ENCODE results near the gene SNX20.

DNA sequence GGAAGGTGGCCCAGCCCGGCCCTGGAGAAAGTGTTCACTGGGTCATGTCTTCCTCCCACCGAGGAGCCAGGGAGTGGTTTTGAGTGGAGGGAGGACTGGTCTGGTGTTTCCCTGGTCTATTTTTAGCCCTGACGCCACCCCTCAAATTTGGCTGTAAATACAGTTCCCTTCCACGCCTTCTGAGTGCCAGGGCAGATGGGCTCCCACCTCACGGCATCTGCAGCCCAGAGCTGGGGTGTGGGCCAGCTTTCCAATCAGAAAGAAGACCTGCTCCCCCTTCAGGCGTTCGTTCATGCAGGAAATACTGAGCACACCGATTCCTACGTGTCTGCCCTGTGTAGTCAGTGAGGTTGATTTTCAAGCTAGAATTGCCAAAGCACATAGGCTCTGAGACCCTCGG lies 53.7 kb downstream of the SNX20 start:
- TF ChIP-seq ELF1 (CRISPR knock-in tag; IDR thresholded peaks at IDR 0.05) (no peak), HMG20A (CRISPR knock-in tag; IDR thresholded peaks at IDR 0.05; ENCODE audit: borderline replicate concordance) (no peak), THAP9 (CRISPR knock-in tag; IDR thresholded peaks at IDR 0.05; ENCODE audit: borderline replicate concordance) (no peak), MAZ (IDR thresholded peaks at IDR 0.05; ENCODE audit: borderline replicate concordance, low read depth, low read length) (no peak), MAZ (CRISPR knock-in tag; IDR thresholded peaks at IDR 0.05; ENCODE audit: low read depth) (no peak), EHMT2 (IDR thresholded peaks at IDR 0.05; ENCODE audit: borderline replicate concordance, low read depth, low read length) (no peak), POLR2AphosphoS5 (IDR thresholded peaks at IDR 0.05; ENCODE audit: low read depth, low read length) (no peak; the same call in 1 of the 2 replicates), CREB1 (IDR thresholded peaks at IDR 0.05) (no peak), CREB1 (CRISPR knock-in tag; IDR thresholded peaks at IDR 0.05) (no peak), ZNF20 (CRISPR knock-in tag; IDR thresholded peaks at IDR 0.05) (no peak), ZBTB44 (CRISPR knock-in tag; IDR thresholded peaks at IDR 0.05) (no peak), PHF21A (CRISPR knock-in tag; IDR thresholded peaks at IDR 0.05) (no peak)
- TF ChIP-seq, protein P1, sequence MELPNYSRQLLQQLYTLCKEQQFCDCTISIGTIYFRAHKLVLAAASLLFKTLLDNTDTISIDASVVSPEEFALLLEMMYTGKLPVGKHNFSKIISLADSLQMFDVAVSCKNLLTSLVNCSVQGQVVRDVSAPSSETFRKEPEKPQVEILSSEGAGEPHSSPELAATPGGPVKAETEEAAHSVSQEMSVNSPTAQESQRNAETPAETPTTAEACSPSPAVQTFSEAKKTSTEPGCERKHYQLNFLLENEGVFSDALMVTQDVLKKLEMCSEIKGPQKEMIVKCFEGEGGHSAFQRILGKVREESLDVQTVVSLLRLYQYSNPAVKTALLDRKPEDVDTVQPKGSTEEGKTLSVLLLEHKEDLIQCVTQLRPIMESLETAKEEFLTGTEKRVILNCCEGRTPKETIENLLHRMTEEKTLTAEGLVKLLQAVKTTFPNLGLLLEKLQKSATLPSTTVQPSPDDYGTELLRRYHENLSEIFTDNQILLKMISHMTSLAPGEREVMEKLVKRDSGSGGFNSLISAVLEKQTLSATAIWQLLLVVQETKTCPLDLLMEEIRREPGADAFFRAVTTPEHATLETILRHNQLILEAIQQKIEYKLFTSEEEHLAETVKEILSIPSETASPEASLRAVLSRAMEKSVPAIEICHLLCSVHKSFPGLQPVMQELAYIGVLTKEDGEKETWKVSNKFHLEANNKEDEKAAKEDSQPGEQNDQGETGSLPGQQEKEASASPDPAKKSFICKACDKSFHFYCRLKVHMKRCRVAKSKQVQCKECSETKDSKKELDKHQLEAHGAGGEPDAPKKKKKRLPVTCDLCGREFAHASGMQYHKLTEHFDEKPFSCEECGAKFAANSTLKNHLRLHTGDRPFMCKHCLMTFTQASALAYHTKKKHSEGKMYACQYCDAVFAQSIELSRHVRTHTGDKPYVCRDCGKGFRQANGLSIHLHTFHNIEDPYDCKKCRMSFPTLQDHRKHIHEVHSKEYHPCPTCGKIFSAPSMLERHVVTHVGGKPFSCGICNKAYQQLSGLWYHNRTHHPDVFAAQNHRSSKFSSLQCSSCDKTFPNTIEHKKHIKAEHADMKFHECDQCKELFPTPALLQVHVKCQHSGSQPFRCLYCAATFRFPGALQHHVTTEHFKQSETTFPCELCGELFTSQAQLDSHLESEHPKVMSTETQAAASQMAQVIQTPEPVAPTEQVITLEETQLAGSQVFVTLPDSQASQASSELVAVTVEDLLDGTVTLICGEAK (IDR thresholded peaks at IDR 0.05) = no peak
- TF ChIP-seq, protein P1 (CRISPR knock-in tag; IDR thresholded peaks at IDR 0.05) = no peak
- TF ChIP-seq, protein P2, sequence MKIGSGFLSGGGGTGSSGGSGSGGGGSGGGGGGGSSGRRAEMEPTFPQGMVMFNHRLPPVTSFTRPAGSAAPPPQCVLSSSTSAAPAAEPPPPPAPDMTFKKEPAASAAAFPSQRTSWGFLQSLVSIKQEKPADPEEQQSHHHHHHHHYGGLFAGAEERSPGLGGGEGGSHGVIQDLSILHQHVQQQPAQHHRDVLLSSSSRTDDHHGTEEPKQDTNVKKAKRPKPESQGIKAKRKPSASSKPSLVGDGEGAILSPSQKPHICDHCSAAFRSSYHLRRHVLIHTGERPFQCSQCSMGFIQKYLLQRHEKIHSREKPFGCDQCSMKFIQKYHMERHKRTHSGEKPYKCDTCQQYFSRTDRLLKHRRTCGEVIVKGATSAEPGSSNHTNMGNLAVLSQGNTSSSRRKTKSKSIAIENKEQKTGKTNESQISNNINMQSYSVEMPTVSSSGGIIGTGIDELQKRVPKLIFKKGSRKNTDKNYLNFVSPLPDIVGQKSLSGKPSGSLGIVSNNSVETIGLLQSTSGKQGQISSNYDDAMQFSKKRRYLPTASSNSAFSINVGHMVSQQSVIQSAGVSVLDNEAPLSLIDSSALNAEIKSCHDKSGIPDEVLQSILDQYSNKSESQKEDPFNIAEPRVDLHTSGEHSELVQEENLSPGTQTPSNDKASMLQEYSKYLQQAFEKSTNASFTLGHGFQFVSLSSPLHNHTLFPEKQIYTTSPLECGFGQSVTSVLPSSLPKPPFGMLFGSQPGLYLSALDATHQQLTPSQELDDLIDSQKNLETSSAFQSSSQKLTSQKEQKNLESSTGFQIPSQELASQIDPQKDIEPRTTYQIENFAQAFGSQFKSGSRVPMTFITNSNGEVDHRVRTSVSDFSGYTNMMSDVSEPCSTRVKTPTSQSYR (CRISPR knock-in tag; IDR thresholded peaks at IDR 0.05; ENCODE audit: borderline replicate concordance) = no peak
- TF ChIP-seq, protein P3, sequence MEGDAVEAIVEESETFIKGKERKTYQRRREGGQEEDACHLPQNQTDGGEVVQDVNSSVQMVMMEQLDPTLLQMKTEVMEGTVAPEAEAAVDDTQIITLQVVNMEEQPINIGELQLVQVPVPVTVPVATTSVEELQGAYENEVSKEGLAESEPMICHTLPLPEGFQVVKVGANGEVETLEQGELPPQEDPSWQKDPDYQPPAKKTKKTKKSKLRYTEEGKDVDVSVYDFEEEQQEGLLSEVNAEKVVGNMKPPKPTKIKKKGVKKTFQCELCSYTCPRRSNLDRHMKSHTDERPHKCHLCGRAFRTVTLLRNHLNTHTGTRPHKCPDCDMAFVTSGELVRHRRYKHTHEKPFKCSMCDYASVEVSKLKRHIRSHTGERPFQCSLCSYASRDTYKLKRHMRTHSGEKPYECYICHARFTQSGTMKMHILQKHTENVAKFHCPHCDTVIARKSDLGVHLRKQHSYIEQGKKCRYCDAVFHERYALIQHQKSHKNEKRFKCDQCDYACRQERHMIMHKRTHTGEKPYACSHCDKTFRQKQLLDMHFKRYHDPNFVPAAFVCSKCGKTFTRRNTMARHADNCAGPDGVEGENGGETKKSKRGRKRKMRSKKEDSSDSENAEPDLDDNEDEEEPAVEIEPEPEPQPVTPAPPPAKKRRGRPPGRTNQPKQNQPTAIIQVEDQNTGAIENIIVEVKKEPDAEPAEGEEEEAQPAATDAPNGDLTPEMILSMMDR (CRISPR knock-in tag; IDR thresholded peaks at IDR 0.05) = peak; percentile 21; the same call in 1 of the 2 replicates
- TF ChIP-seq, protein P4, sequence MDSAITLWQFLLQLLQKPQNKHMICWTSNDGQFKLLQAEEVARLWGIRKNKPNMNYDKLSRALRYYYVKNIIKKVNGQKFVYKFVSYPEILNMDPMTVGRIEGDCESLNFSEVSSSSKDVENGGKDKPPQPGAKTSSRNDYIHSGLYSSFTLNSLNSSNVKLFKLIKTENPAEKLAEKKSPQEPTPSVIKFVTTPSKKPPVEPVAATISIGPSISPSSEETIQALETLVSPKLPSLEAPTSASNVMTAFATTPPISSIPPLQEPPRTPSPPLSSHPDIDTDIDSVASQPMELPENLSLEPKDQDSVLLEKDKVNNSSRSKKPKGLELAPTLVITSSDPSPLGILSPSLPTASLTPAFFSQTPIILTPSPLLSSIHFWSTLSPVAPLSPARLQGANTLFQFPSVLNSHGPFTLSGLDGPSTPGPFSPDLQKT (CRISPR knock-in tag; IDR thresholded peaks at IDR 0.05; ENCODE audit: borderline replicate concordance) = no peak

All from HepG2 (cell line).